ENCODE measurements around the gene RETREG2. TPM values are rescaled to one million over a fixed set of nuclear protein-coding genes. Genes with fewer than 3 reads are reported as not detected.

The RETREG2 gene
- total and polyA plus RNA-seq, 2 of the 4 experiments (the other 2 are of a cell fraction) = 45.2 to 51.1 TPM

- H2AFZ ChIP-seq (replicated peaks; ENCODE audit: low read length, poor library complexity) = no peak overlapping the region
- H2AK5ac ChIP-seq (ENCODE audit: low read depth, low read length) = peak overlapping the region; percentile 64; the same call in 1 of the 2 replicates
- H4K5ac ChIP-seq (ENCODE audit: low read depth, low read length) = no peak overlapping the region
- no peak overlapping the region for H3K4ac ChIP-seq (ENCODE audit: low read depth, low read length)
- no peak overlapping the region for H3K27ac ChIP-seq (ENCODE audit: insufficient read depth, low read length)
- no peak overlapping the region for H2BK5ac ChIP-seq (ENCODE audit: low read depth, low read length, poor library complexity, severe bottlenecking)
- H3K9ac ChIP-seq (ENCODE audit: low read depth, low read length) = no peak overlapping the region
- no peak overlapping the region for H4K91ac ChIP-seq (ENCODE audit: insufficient read depth, low read depth, low read length)
- H3K18ac ChIP-seq (ENCODE audit: low read depth, low read length) = no peak overlapping the region
- in situ Hi-C loops (cut with MboI; ENCODE audit: low sequenced_read_pairs) = no loop called here
- ChIA-PET CTCF (interaction anchor here (0.5 kb wide), 1 partner anchor 37 kb away, joined by 3 read pairs; the partner anchor contains the start of gene TUBA4B), POLR2A (ENCODE audit: unreplicated experiment) (interaction anchor here (0.6 kb wide), 1 partner anchor 453 kb away, joined by 3 read pairs; no protein-coding TSS in a partner anchor)
- H2BK15ac ChIP-seq (ENCODE audit: low read depth, low read length) = no peak overlapping the region
- no TSS peak for BruUV-seq (replicated peaks)
- DNase-seq (no peak), ATAC-seq (ENCODE audit: low read depth) (no peak)
- peaks cover 48% of the 10 kb centered on the region for H3K36me3 ChIP-seq (ENCODE audit: control insufficient read depth, insufficient read depth, low read length)
- H3K56ac ChIP-seq (ENCODE audit: extremely low read depth, insufficient read depth, low read length) = no peak overlapping the region
- H3K4me3 ChIP-seq (ENCODE audit: insufficient read depth, low read depth, low read length) = no peak overlapping the region
- no peak overlapping the region for H4K8ac ChIP-seq (ENCODE audit: low read depth in 2 of 2, low read length in 2 of 2)
- intact Hi-C loops (cut with micrococcal nuclease) = no loop called here
- no peak overlapping the region; the same call in 1 of the 2 replicates for H2BK20ac ChIP-seq (ENCODE audit: low read depth, low read length)
- no peak overlapping the region for H3K14ac ChIP-seq (replicated peaks; ENCODE audit: low read depth, low read length)
- H3K27me3 ChIP-seq (ENCODE audit: control insufficient read depth, insufficient read depth, low read length) = no peaks in the 10 kb centered on the region
- H4K20me1 ChIP-seq (ENCODE audit: insufficient read depth, low read length) = peaks cover 11% of the 10 kb centered on the region
- 92% methylated on average over 11 of the region's 27 CpGs; no CpG with 5 or more reads in 1 of the 2 experiments for WGBS, 2 experiments (ENCODE audit: extremely low coverage in 2 of 2, insufficient read length in 1 of 2)
- H3K79me1 ChIP-seq (ENCODE audit: low read depth in 1 of 2, low read length in 2 of 2) = peaks cover 8 to 28% of the 10 kb centered on the region in 2 experiments; a peak in 3 of 4 replicates
- H3K9me1 ChIP-seq (ENCODE audit: insufficient read depth, low read length) = peaks cover 6% of the 10 kb centered on the region
- H2BK120ac ChIP-seq (ENCODE audit: low read depth, low read length) = no peak overlapping the region
- peaks cover 5% of the 10 kb centered on the region; the same call in 1 of the 2 replicates for H3K4me1 ChIP-seq (ENCODE audit: control insufficient read depth, insufficient read depth, low read length)
- TF ChIP-seq CEBPB (IDR thresholded peaks at IDR 0.05; ENCODE audit: low read depth, low read length) = no peak
- TF ChIP-seq CHD1 (IDR thresholded peaks at IDR 0.05; ENCODE audit: low read depth, low read length) = no peak
- no peak for TF ChIP-seq BHLHE40 (IDR thresholded peaks at IDR 0.05; ENCODE audit: low read depth, low read length)
- no peak for TF ChIP-seq FOS (IDR thresholded peaks at IDR 0.05; ENCODE audit: low read depth, low read length)
- TF ChIP-seq MAFK (IDR thresholded peaks at IDR 0.05; ENCODE audit: low read depth, low read length) = no peak
- H3K23ac ChIP-seq (ENCODE audit: low read depth, low read length) = no peak overlapping the region
- no peak overlapping the region for H2AK9ac ChIP-seq (replicated peaks; ENCODE audit: low read depth, low read length, poor library complexity)
- dilution Hi-C loops (cut with HindIII; ENCODE audit: low sequenced_read_pairs, unreplicated experiment) = no loop called here
- no peak overlapping the region for H3K4me2 ChIP-seq (ENCODE audit: low read depth, low read length)
- H3K9me3 ChIP-seq (ENCODE audit: control insufficient read depth, insufficient read depth, low read length) = no peaks in the 10 kb centered on the region
These were observed 37.9 kb downstream of the RETREG2 start for GRCh38 chr2:219215871-219216534.

Measured in IMR-90 (cell line).